Measurements from ENCODE around the gene L1TD1. TPM values are rescaled to one million over a fixed set of nuclear protein-coding genes. Genes with fewer than 3 reads are reported as not detected.

L1TD1 gene
- total and polyA plus RNA-seq, 2 of the 13 experiments (the other 11 are each of a cell fraction or from before 2014, with no cell fraction given) = not detected

GRCh38 chr1:62237950-62238374 lies 43.3 kb downstream of the L1TD1 start (continued):
- TF ChIP-seq ZNF646 (CRISPR knock-in tag; IDR thresholded peaks at IDR 0.05) (0 out of 2 replicates have a peak, but pooled peaks have one; percentile 32), PBX3 (CRISPR knock-in tag; IDR thresholded peaks at IDR 0.05; ENCODE audit: borderline replicate concordance) (no peak), MED13 (CRISPR knock-in tag; IDR thresholded peaks at IDR 0.05) (peak; percentile 66; the same call in 1 of the 2 replicates), EZH2 (conservative IDR thresholded peaks at IDR 0.05; ENCODE audit: low read depth, low read length) (no peak), CENPX (CRISPR knock-in tag; IDR thresholded peaks at IDR 0.05) (no peak), HOXA9 (CRISPR knock-in tag; IDR thresholded peaks at IDR 0.05; ENCODE audit: borderline replicate concordance) (no peak), CEBPB (IDR thresholded peaks at IDR 0.05; ENCODE audit: borderline replicate concordance, low read depth, low read length) (no peak; the same call in 1 of the 2 replicates), ZNF414 (CRISPR knock-in tag; IDR thresholded peaks at IDR 0.05) (no peak), ZNF629 (CRISPR knock-in tag; conservative IDR thresholded peaks at IDR 0.05) (0 out of 2 replicates have a peak, but pooled peaks have one; percentile 18), NCOR1 (IDR thresholded peaks at IDR 0.05; ENCODE audit: borderline replicate concordance, low read length) (peak; percentile 94), SAFB2 (CRISPR knock-in tag; IDR thresholded peaks at IDR 0.05; ENCODE audit: borderline replicate concordance, low read depth) (no peak), TEAD2 (CRISPR knock-in tag; IDR thresholded peaks at IDR 0.05) (no peak), NRL (CRISPR knock-in tag; IDR thresholded peaks at IDR 0.05; ENCODE audit: borderline replicate concordance) (no peak), TBL1XR1 (IDR thresholded peaks at IDR 0.05; ENCODE audit: borderline replicate concordance, low read length, partially characterized antibody) (peak; percentile 79), SP140L (CRISPR knock-in tag; IDR thresholded peaks at IDR 0.05; ENCODE audit: borderline replicate concordance) (no peak), HOXA3 (CRISPR knock-in tag; IDR thresholded peaks at IDR 0.05) (peak; percentile 82), IRF1 (CRISPR knock-in tag; IDR thresholded peaks at IDR 0.05; ENCODE audit: low read depth) (no peak)
